ENCODE data around the gene KRT77.

GRCh38 chr12:52683575-52684300 is 19.6 kb downstream of the KRT77 start:
- TF ChIP-seq PKNOX1 (IDR thresholded peaks at IDR 0.05) (no peak), BHLHE40 (IDR thresholded peaks at IDR 0.05; ENCODE audit: borderline replicate concordance) (no peak), NFRKB (IDR thresholded peaks at IDR 0.05) (no peak), ZNF384 (IDR thresholded peaks at IDR 0.05) (no peak), TARDBP (IDR thresholded peaks at IDR 0.05) (no peak), SP1 (IDR thresholded peaks at IDR 0.05) (no peak)
